ENCODE results near the gene GNA12.

GRCh38 chr7:2853147-2853546 lies 9.0 kb upstream of the GNA12 start:
- TF ChIP-seq CTCF (IDR thresholded peaks at IDR 0.05) (no peak), POLR2A (IDR thresholded peaks at IDR 0.05) (no peak)
